ENCODE results near the gene HERPUD2. TPM values are rescaled to one million over a fixed set of nuclear protein-coding genes. Genes with fewer than 3 reads are reported as not detected.

The HERPUD2 gene
- 16.2 to 21.1 TPM (median 19.2 TPM) in 5 replicates for total RNA-seq (2022; extraction: Qiagen RNA extraction)

GRCh38 chr7:35694784-35695472 is at the start of gene HERPUD2:
Gene HERPUD2 (minus strand): TSS chr7:35695135. CDS start chr7:35694330, 805 bp downstream.

Other genes with a start within 250 kb of the HERPUD2 start
- gene SEPTIN7, start 105.9 kb upstream of the HERPUD2 start, total RNA-seq (2022; extraction: Qiagen RNA extraction): 172 to 251 TPM (median 205 TPM) in 5 replicates

Measured in A549 treated with Hydrocortisone at 1 μM for 4 hours (cell line).